HG02642 (cell line): ENCODE measurements around the gene MMAB.
A peak's percentile ranks its signal among the peaks of the same experiment; 100 is the strongest.

Experiments
- ATAC-seq: cut with Tn5 transposase; IDR thresholded peaks from one replicate; pipeline ENCODE4 v1.9.1; 2021; ENCODE audit warnings: mild to moderate bottlenecking; ENCODE audit not compliant: unreplicated experiment, poor library complexity

Gene MMAB

GRCh38 chr12:109587921-109588320 is 14.6 kb upstream of the MMAB start:
- ATAC-seq, result no peak

GRCh38 chr12:109586385-109587296 is 13.3 kb upstream of the MMAB start:
- no peak for ATAC-seq

- ATAC-seq, result no peak
Measured at GRCh38 chr12:109583733-109584132, 10.4 kb upstream of the MMAB start.

GRCh38 chr12:109582636-109583035 is 9.3 kb upstream of the MMAB start:
- ATAC-seq, result no peak

- no peak for ATAC-seq
Measured at GRCh38 chr12:109581856-109582255, 8.6 kb upstream of the MMAB start.

GRCh38 chr12:109581334-109581691 is 8.0 kb upstream of the MMAB start:
- ATAC-seq, result no peak

GRCh38 chr12:109580684-109581333 is 7.5 kb upstream of the MMAB start:
- ATAC-seq, result no peak

- no peak for ATAC-seq
Measured at GRCh38 chr12:109580272-109580671, 7.0 kb upstream of the MMAB start.

GRCh38 chr12:109579639-109580038 is 6.3 kb upstream of the MMAB start:
- no peak for ATAC-seq

GRCh38 chr12:109578330-109578927 is 5.1 kb upstream of the MMAB start:
- ATAC-seq, result no peak

GRCh38 chr12:109577311-109577710 is 4.0 kb upstream of the MMAB start:
- ATAC-seq, result no peak

- no peak for ATAC-seq
Measured at GRCh38 chr12:109575683-109576082, 2.4 kb upstream of the MMAB start.

- peak; percentile 6 for ATAC-seq
Measured at GRCh38 chr12:109573914-109574244, 575 bp upstream of the MMAB start.

- ATAC-seq, result no peak
Measured at GRCh38 chr12:109572506-109572845, 828 bp downstream of the MMAB start.

GRCh38 chr12:109571773-109572505 is 1.4 kb downstream of the MMAB start:
- no peak for ATAC-seq

GRCh38 chr12:109568486-109568885 is 4.8 kb downstream of the MMAB start:
- ATAC-seq, result no peak

- no peak for ATAC-seq
Measured at GRCh38 chr12:109567967-109568366, 5.3 kb downstream of the MMAB start.

GRCh38 chr12:109567296-109567695 is 6.0 kb downstream of the MMAB start:
- no peak for ATAC-seq

GRCh38 chr12:109566424-109566823 is 6.9 kb downstream of the MMAB start:
- no peak for ATAC-seq

- no peak for ATAC-seq
Measured at GRCh38 chr12:109563291-109564284, 9.7 kb downstream of the MMAB start.
